Left renal pelvis (tissue), 4 donors: ENCODE results near the gene DEF6. TPM values are rescaled to one million over a fixed set of nuclear protein-coding genes. Genes with fewer than 3 reads are reported as not detected.

Experiments used
- DNase-seq, 4 donors: peaks; one replicate each; pipeline ENCODE4 v3.0.0-alpha.2; 2013; ENCODE audit warnings: low read depth in 4 of 4, low spot score in 3 of 4
- polyA plus RNA-seq, 4 donors: library from polyadenylated mRNA; unstranded; fragments of 120-200 nt; gene quantifications; one replicate each; pipeline ENCODE4 v1.2.1, GENCODE V29; 2013; ENCODE audit not compliant: insufficient read length in 4 of 4

The DEF6 gene
- polyA plus RNA-seq, 4 donors = 3.3 to 7.6 (median 5.5) TPM

- no peak for DNase-seq
These were observed 21.8 kb upstream of the DEF6 start for GRCh38 chr6:35275744-35276260.

GRCh38 chr6:35278708-35279107 lies 18.9 kb upstream of the DEF6 start:
- no peak for DNase-seq

GRCh38 chr6:35280903-35281302 lies 16.7 kb upstream of the DEF6 start:
- DNase-seq = no peak

- no peak for DNase-seq
These were observed 15.1 kb upstream of the DEF6 start for GRCh38 chr6:35282472-35282871.

GRCh38 chr6:35283361-35283760 lies 14.3 kb upstream of the DEF6 start:
- no peak for DNase-seq

- DNase-seq = no peak
These were observed 9.8 kb upstream of the DEF6 start for GRCh38 chr6:35287671-35288396.

GRCh38 chr6:35288834-35289233 lies 8.8 kb upstream of the DEF6 start:
- no peak for DNase-seq

- no peak for DNase-seq
These were observed 6.1 kb upstream of the DEF6 start for GRCh38 chr6:35291491-35291890.

- DNase-seq = no peak
These were observed 5.1 kb upstream of the DEF6 start for GRCh38 chr6:35292494-35292893.

- no peak for DNase-seq
These were observed 3.9 kb upstream of the DEF6 start for GRCh38 chr6:35293681-35294080.

GRCh38 chr6:35294308-35294945 lies 3.2 kb upstream of the DEF6 start:
- DNase-seq = no peak

GRCh38 chr6:35295036-35295435 lies 2.6 kb upstream of the DEF6 start:
- no peak for DNase-seq

- no peak for DNase-seq
These were observed 1.9 kb upstream of the DEF6 start for GRCh38 chr6:35295521-35296315.

- no peak for DNase-seq
These were observed 552 bp upstream of the DEF6 start for GRCh38 chr6:35296931-35297600.

GRCh38 chr6:35298625-35299140 lies 1.1 kb downstream of the DEF6 start:
- DNase-seq = no peak

GRCh38 chr6:35299674-35300073 lies 2.1 kb downstream of the DEF6 start:
- no peak for DNase-seq

- no peak for DNase-seq
These were observed 3.2 kb downstream of the DEF6 start for GRCh38 chr6:35300848-35301247.

GRCh38 chr6:35302604-35303241 lies 5.1 kb downstream of the DEF6 start:
- DNase-seq = no peak

- DNase-seq = no peak
These were observed 6.7 kb downstream of the DEF6 start for GRCh38 chr6:35304299-35304698.

- DNase-seq = no peak
These were observed 7.5 kb downstream of the DEF6 start for GRCh38 chr6:35305117-35305516.
